ENCODE data around the gene CLASP2.
"Not testable (repeated sequence)": the region's sequence is repeated elsewhere in the genome, so short reads cannot be mapped to it uniquely, and the experiment has no call there.

The CLASP2 gene

GRCh38 chr3:33461097-33461496 is 257.0 kb downstream of the CLASP2 start:
- DNase-seq (ENCODE audit: low read depth) = no peak
- no peak for TF ChIP-seq CTCF (IDR thresholded peaks at IDR 0.05; ENCODE audit: control insufficient read depth, extremely low read depth, insufficient read depth)
- no peak overlapping the region for H3K4me3 ChIP-seq (ENCODE audit: low read depth, low read length)

- not testable (repeated sequence) for DNase-seq (ENCODE audit: low read depth); H3K4me3 ChIP-seq (ENCODE audit: low read depth, low read length)
Observed at GRCh38 chr3:33459577-33459976, 258.5 kb downstream of the CLASP2 start.

GRCh38 chr3:33458446-33458845 is 259.6 kb downstream of the CLASP2 start:
- H3K4me3 ChIP-seq (ENCODE audit: low read depth, low read length) = no peak overlapping the region
- no peak for DNase-seq (ENCODE audit: low read depth)
- no peak for TF ChIP-seq CTCF (IDR thresholded peaks at IDR 0.05; ENCODE audit: control insufficient read depth, extremely low read depth, insufficient read depth)

GRCh38 chr3:33456756-33457155 is 261.3 kb downstream of the CLASP2 start:
- H3K4me3 ChIP-seq (ENCODE audit: low read depth, low read length) = no peak overlapping the region
- no peak for TF ChIP-seq CTCF (IDR thresholded peaks at IDR 0.05; ENCODE audit: control insufficient read depth, extremely low read depth, insufficient read depth)
- no peak for DNase-seq (ENCODE audit: low read depth)

GRCh38 chr3:33453331-33453761 is 264.7 kb downstream of the CLASP2 start:
- H3K4me3 ChIP-seq (ENCODE audit: low read depth, low read length) = no peak overlapping the region
- no peak for DNase-seq (ENCODE audit: low read depth)
- no peak for TF ChIP-seq CTCF (IDR thresholded peaks at IDR 0.05; ENCODE audit: control insufficient read depth, extremely low read depth, insufficient read depth)

- DNase-seq (ENCODE audit: low read depth) = not testable (repeated sequence)
Observed at GRCh38 chr3:33451994-33452393, 266.1 kb downstream of the CLASP2 start.

GRCh38 chr3:33447958-33448357 is 270.1 kb downstream of the CLASP2 start:
- DNase-seq (ENCODE audit: low read depth) = no peak
- TF ChIP-seq CTCF (IDR thresholded peaks at IDR 0.05; ENCODE audit: control insufficient read depth, extremely low read depth, insufficient read depth) = no peak
- no peak overlapping the region for H3K4me3 ChIP-seq (ENCODE audit: low read depth, low read length)

More at GRCh38 chr3:33451994-33452393, 266.1 kb downstream of the CLASP2 start:
- not testable (repeated sequence) for H3K4me3 ChIP-seq (ENCODE audit: low read depth, low read length)

GRCh38 chr3:33447256-33447625 is 270.8 kb downstream of the CLASP2 start:
- H3K4me3 ChIP-seq (ENCODE audit: low read depth, low read length); DNase-seq (ENCODE audit: low read depth): not testable (repeated sequence)

All from LNCaP clone FGC (cell line).